ENCODE measurements around the gene TNS3. TPM values are rescaled to one million over a fixed set of nuclear protein-coding genes. Genes with fewer than 3 reads are reported as not detected.

TNS3 gene
- total and polyA plus RNA-seq, 4 donors: 58.6 to 117 (median 74.7) TPM

- H3K4me1 ChIP-seq (ENCODE audit: control insufficient read depth, insufficient read depth, low read length): peaks cover 43% of the 10 kb centered on the region
- no peaks in the 10 kb centered on the region for H3K9me3 ChIP-seq (ENCODE audit: control insufficient read depth, insufficient read depth, low read length)
- H3K27me3 ChIP-seq (ENCODE audit: control insufficient read depth, insufficient read depth, low read length): no peaks in the 10 kb centered on the region
- WGBS (ENCODE audit: insufficient coverage): 77% methylated on average over 11 of the region's 15 CpGs
- H3K27ac ChIP-seq (ENCODE audit: low read depth, low read length): no peak overlapping the region
- peaks cover 37% of the 10 kb centered on the region for H3K36me3 ChIP-seq (ENCODE audit: control insufficient read depth, insufficient read depth, low read length)
- no peak overlapping the region for H3K4me3 ChIP-seq (ENCODE audit: low read depth, low read length)
- DNase-seq (ENCODE audit: low read depth in 4 of 6, low spot score in 6 of 6): no peak
Measured at GRCh38 chr7:47370461-47371042, 211.4 kb downstream of the TNS3 start.

GRCh38 chr7:47369736-47370135 is 212.2 kb downstream of the TNS3 start:
- peaks cover 37% of the 10 kb centered on the region for H3K4me1 ChIP-seq (ENCODE audit: control insufficient read depth, insufficient read depth, low read length)
- no peaks in the 10 kb centered on the region for H3K9me3 ChIP-seq (ENCODE audit: control insufficient read depth, insufficient read depth, low read length)
- 94% methylated on average over 3 of the region's 3 CpGs for WGBS (ENCODE audit: insufficient coverage)
- H3K27me3 ChIP-seq (ENCODE audit: control insufficient read depth, insufficient read depth, low read length): no peaks in the 10 kb centered on the region
- peaks cover 37% of the 10 kb centered on the region for H3K36me3 ChIP-seq (ENCODE audit: control insufficient read depth, insufficient read depth, low read length)
- no peak overlapping the region for H3K27ac ChIP-seq (ENCODE audit: low read depth, low read length)
- no peak overlapping the region for H3K4me3 ChIP-seq (ENCODE audit: low read depth, low read length)
- no peak for DNase-seq (ENCODE audit: low read depth in 4 of 6, low spot score in 6 of 6)

GRCh38 chr7:47368190-47368812 is 213.6 kb downstream of the TNS3 start:
- H3K36me3 ChIP-seq (ENCODE audit: control insufficient read depth, insufficient read depth, low read length): peaks cover 34% of the 10 kb centered on the region
- H3K4me1 ChIP-seq (ENCODE audit: control insufficient read depth, insufficient read depth, low read length): peaks cover 26% of the 10 kb centered on the region
- no peak overlapping the region for H3K27ac ChIP-seq (ENCODE audit: low read depth, low read length)
- no peak overlapping the region for H3K4me3 ChIP-seq (ENCODE audit: low read depth, low read length)
- WGBS (ENCODE audit: insufficient coverage): 90% methylated on average over 17 of the region's 18 CpGs
- H3K9me3 ChIP-seq (ENCODE audit: control insufficient read depth, insufficient read depth, low read length): no peaks in the 10 kb centered on the region
- no peaks in the 10 kb centered on the region for H3K27me3 ChIP-seq (ENCODE audit: control insufficient read depth, insufficient read depth, low read length)
- DNase-seq (ENCODE audit: low read depth in 4 of 6, low spot score in 6 of 6): no peak

GRCh38 chr7:47367369-47367768 is 214.5 kb downstream of the TNS3 start:
- H3K27ac ChIP-seq (ENCODE audit: low read depth, low read length): no peak overlapping the region
- no peak for DNase-seq (ENCODE audit: low read depth in 4 of 6, low spot score in 6 of 6)
- no peaks in the 10 kb centered on the region for H3K27me3 ChIP-seq (ENCODE audit: control insufficient read depth, insufficient read depth, low read length)
- H3K36me3 ChIP-seq (ENCODE audit: control insufficient read depth, insufficient read depth, low read length): peaks cover 34% of the 10 kb centered on the region
- H3K4me3 ChIP-seq (ENCODE audit: low read depth, low read length): no peak overlapping the region
- 87% methylated on average over 5 of the region's 5 CpGs for WGBS (ENCODE audit: insufficient coverage)
- H3K9me3 ChIP-seq (ENCODE audit: control insufficient read depth, insufficient read depth, low read length): no peaks in the 10 kb centered on the region
- peaks cover 20% of the 10 kb centered on the region for H3K4me1 ChIP-seq (ENCODE audit: control insufficient read depth, insufficient read depth, low read length)

GRCh38 chr7:47366960-47367359 is 215.0 kb downstream of the TNS3 start:
- Histone ChIP-seq H3K36me3 (ENCODE audit: control insufficient read depth, insufficient read depth, low read length) (peaks cover 34% of the 10 kb centered on the region), H3K27me3 (ENCODE audit: control insufficient read depth, insufficient read depth, low read length) (no peaks in the 10 kb centered on the region)

GRCh38 chr7:47366211-47366610 is 215.7 kb downstream of the TNS3 start:
- peaks cover 35% of the 10 kb centered on the region for H3K36me3 ChIP-seq (ENCODE audit: control insufficient read depth, insufficient read depth, low read length)
- 93% methylated on average over 2 of the region's 7 CpGs for WGBS (ENCODE audit: insufficient coverage)
- H3K4me1 ChIP-seq (ENCODE audit: control insufficient read depth, insufficient read depth, low read length): peaks cover 20% of the 10 kb centered on the region
- H3K4me3 ChIP-seq (ENCODE audit: low read depth, low read length): no peak overlapping the region
- H3K27ac ChIP-seq (ENCODE audit: low read depth, low read length): no peak overlapping the region
- H3K9me3 ChIP-seq (ENCODE audit: control insufficient read depth, insufficient read depth, low read length): no peaks in the 10 kb centered on the region
- no peaks in the 10 kb centered on the region for H3K27me3 ChIP-seq (ENCODE audit: control insufficient read depth, insufficient read depth, low read length)
- DNase-seq (ENCODE audit: low read depth in 4 of 6, low spot score in 6 of 6): no peak

More at GRCh38 chr7:47366960-47367359, 215.0 kb downstream of the TNS3 start:
- peaks cover 20% of the 10 kb centered on the region for H3K4me1 ChIP-seq (ENCODE audit: control insufficient read depth, insufficient read depth, low read length)
- DNase-seq (ENCODE audit: low read depth in 4 of 6, low spot score in 6 of 6): no peak
- WGBS (ENCODE audit: insufficient coverage): 96% methylated on average over 8 of the region's 8 CpGs
- H3K4me3 ChIP-seq (ENCODE audit: low read depth, low read length): no peak overlapping the region
- H3K9me3 ChIP-seq (ENCODE audit: control insufficient read depth, insufficient read depth, low read length): no peaks in the 10 kb centered on the region
- no peak overlapping the region for H3K27ac ChIP-seq (ENCODE audit: low read depth, low read length)

- Histone ChIP-seq H3K27me3 (ENCODE audit: control insufficient read depth, insufficient read depth, low read length) (no peaks in the 10 kb centered on the region), H3K36me3 (ENCODE audit: control insufficient read depth, insufficient read depth, low read length) (peaks cover 23% of the 10 kb centered on the region), H3K9me3 (ENCODE audit: control insufficient read depth, insufficient read depth, low read length) (no peaks in the 10 kb centered on the region), H3K4me1 (ENCODE audit: control insufficient read depth, insufficient read depth, low read length) (peaks cover 33% of the 10 kb centered on the region), H3K4me3 (ENCODE audit: low read depth, low read length) (no peak overlapping the region), H3K27ac (ENCODE audit: low read depth, low read length) (no peak overlapping the region)
- DNase-seq (ENCODE audit: low read depth in 4 of 6, low spot score in 6 of 6): no peak
- WGBS (ENCODE audit: insufficient coverage): 88% methylated on average over 1 of the region's 1 CpG
Measured at GRCh38 chr7:47362984-47363383, 218.9 kb downstream of the TNS3 start.

- no peaks in the 10 kb centered on the region for H3K9me3 ChIP-seq (ENCODE audit: control insufficient read depth, insufficient read depth, low read length)
- H3K36me3 ChIP-seq (ENCODE audit: control insufficient read depth, insufficient read depth, low read length): peaks cover 12% of the 10 kb centered on the region
- 67% methylated on average over 1 of the region's 4 CpGs for WGBS (ENCODE audit: insufficient coverage)
- no peaks in the 10 kb centered on the region for H3K27me3 ChIP-seq (ENCODE audit: control insufficient read depth, insufficient read depth, low read length)
- H3K4me3 ChIP-seq (ENCODE audit: low read depth, low read length): no peak overlapping the region
- H3K27ac ChIP-seq (ENCODE audit: low read depth, low read length): no peak overlapping the region
- peaks cover 31% of the 10 kb centered on the region for H3K4me1 ChIP-seq (ENCODE audit: control insufficient read depth, insufficient read depth, low read length)
- DNase-seq (ENCODE audit: low read depth in 4 of 6, low spot score in 6 of 6): peak in 2 of 6 donors; percentile 21 to 69
Measured at GRCh38 chr7:47361746-47362215, 220.1 kb downstream of the TNS3 start.

- H3K36me3 ChIP-seq (ENCODE audit: control insufficient read depth, insufficient read depth, low read length): peaks cover 11% of the 10 kb centered on the region
- H3K4me1 ChIP-seq (ENCODE audit: control insufficient read depth, insufficient read depth, low read length): peaks cover 31% of the 10 kb centered on the region
- H3K9me3 ChIP-seq (ENCODE audit: control insufficient read depth, insufficient read depth, low read length): no peaks in the 10 kb centered on the region
- no peaks in the 10 kb centered on the region for H3K27me3 ChIP-seq (ENCODE audit: control insufficient read depth, insufficient read depth, low read length)
- H3K27ac ChIP-seq (ENCODE audit: low read depth, low read length): no peak overlapping the region
- 91% methylated on average over 4 of the region's 5 CpGs for WGBS (ENCODE audit: insufficient coverage)
- DNase-seq (ENCODE audit: low read depth in 4 of 6, low spot score in 6 of 6): peak in 1 of 6 donors; percentile 32
- no peak overlapping the region for H3K4me3 ChIP-seq (ENCODE audit: low read depth, low read length)
Measured at GRCh38 chr7:47361236-47361635, 220.7 kb downstream of the TNS3 start.
